Measurements from ENCODE around the gene P2RX4. TPM values are rescaled to one million over a fixed set of nuclear protein-coding genes. Genes with fewer than 3 reads are reported as not detected.
"Not testable (repeated sequence)": the region's sequence is repeated elsewhere in the genome, so short reads cannot be mapped to it uniquely, and the experiment has no call there.

The P2RX4 gene
- total RNA-seq, 1 donor from 2014 or later, result 55.8 TPM

DNA sequence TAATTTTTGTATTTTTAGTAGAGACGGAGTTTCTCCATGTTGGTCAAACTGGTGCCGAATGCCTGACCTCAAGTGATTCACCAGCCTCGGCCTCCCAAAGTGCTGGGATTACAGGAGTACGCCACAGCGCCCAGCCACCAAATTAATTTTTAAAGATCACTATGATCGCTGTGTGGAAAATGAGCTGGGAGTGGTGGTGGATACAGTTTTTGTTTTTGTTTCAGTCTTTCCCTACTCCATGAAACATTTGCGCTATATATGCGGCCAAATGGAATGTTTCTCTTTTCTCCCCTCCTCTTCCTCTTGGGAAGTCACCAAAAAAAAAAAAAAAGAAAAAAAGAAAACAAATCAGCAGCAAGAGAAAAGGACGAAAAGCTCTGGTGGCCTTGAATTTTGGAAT is 20.8 kb upstream of the P2RX4 start:
- no peak for ATAC-seq

GRCh38 chr12:121189619-121190155 is 20.2 kb upstream of the P2RX4 start:
- ATAC-seq (no peak), DNase-seq (no peak)
- Histone ChIP-seq H3K36me3 (no peaks in the 10 kb centered on the region), H3K9me3 (no peaks in the 10 kb centered on the region), H3K27me3 (no peaks in the 10 kb centered on the region), H3K4me1 (peaks cover 8% of the 10 kb centered on the region), H3K27ac (no peak overlapping the region), H3K4me3 (no peak overlapping the region)
- intact Hi-C loops (cut with DNase I), result no loop called here
- no peak for TF ChIP-seq CTCF (IDR thresholded peaks at IDR 0.05)

More for the DNA sequence above, 20.8 kb upstream of the P2RX4 start:
- no peak overlapping the region for H3K27ac ChIP-seq
- H3K4me1 ChIP-seq, result peaks cover 8% of the 10 kb centered on the region
- intact Hi-C loops (cut with DNase I), result no loop called here
- H3K27me3 ChIP-seq, result no peaks in the 10 kb centered on the region
- no peak overlapping the region for H3K4me3 ChIP-seq
- DNase-seq, result no peak
- no peak for TF ChIP-seq CTCF (IDR thresholded peaks at IDR 0.05)
- no peaks in the 10 kb centered on the region for H3K9me3 ChIP-seq
- H3K36me3 ChIP-seq, result no peaks in the 10 kb centered on the region

DNA sequence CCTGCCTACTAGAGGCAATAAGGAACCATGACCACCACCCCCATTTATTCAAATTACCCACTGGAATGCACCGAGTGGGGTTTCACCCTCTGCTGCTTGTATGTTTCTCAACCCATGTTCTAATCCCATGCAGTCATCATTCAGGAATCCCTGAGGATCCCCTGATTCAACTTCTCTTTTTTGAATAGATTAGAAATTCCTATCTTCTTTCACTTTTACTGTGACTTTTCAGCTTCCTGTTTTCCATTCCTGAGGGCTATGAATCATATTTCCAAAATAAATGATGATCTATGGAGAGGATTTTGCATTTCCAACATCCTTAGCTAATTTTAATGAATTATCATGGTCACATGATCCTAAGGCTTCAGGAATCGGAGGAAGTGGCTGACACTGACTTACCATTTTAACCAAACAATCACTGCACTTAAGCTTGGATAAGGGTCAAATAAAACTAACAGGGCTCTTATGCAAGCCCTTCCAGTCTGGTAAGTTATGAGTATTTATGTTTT is 19.4 kb upstream of the P2RX4 start:
- H3K9me3 ChIP-seq, result no peaks in the 10 kb centered on the region
- no peak for TF ChIP-seq CTCF (IDR thresholded peaks at IDR 0.05)
- no peak overlapping the region for H3K4me3 ChIP-seq
- H3K4me1 ChIP-seq, result peaks cover 8% of the 10 kb centered on the region
- no peaks in the 10 kb centered on the region for H3K27me3 ChIP-seq
- H3K27ac ChIP-seq, result peak overlapping the region; percentile 3
- intact Hi-C loops (cut with DNase I), result no loop called here
- ATAC-seq (peak; percentile 84), DNase-seq (no peak)
- H3K36me3 ChIP-seq, result no peaks in the 10 kb centered on the region

GRCh38 chr12:121191151-121191550 is 18.8 kb upstream of the P2RX4 start:
- DNase-seq, result no peak
- Histone ChIP-seq H3K4me3 (no peak overlapping the region), H3K27ac (peak overlapping the region; percentile 3), H3K36me3 (no peaks in the 10 kb centered on the region), H3K27me3 (no peaks in the 10 kb centered on the region), H3K4me1 (peaks cover 8% of the 10 kb centered on the region), H3K9me3 (no peaks in the 10 kb centered on the region)
- TF ChIP-seq CTCF (IDR thresholded peaks at IDR 0.05), result no peak
- ATAC-seq, result no peak
- intact Hi-C loops (cut with DNase I), result no loop called here

DNA sequence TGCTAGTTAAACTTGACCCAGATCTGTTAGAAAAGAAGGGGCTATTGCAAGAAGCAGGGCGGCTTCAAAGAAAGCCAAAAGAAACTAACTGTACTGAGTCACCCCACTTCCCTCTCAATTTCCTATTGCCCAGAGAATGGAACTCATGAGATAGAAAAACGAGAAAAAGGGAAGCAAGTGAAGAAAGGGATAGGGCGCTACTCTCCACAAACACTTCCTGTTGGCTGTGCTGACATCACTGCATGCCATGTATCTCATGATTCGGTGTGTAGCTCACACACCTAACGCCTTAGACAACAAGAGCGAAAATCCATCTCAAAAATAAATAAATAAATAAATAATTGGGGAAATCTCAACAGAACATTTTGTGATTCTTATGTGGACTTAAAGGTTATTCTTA is 13.0 kb upstream of the P2RX4 start:
- Histone ChIP-seq H3K36me3 (no peaks in the 10 kb centered on the region), H3K9me3 (no peaks in the 10 kb centered on the region), H3K4me3 (no peak overlapping the region), H3K27ac (no peak overlapping the region), H3K4me1 (no peaks in the 10 kb centered on the region), H3K27me3 (no peaks in the 10 kb centered on the region)
- no peak for TF ChIP-seq CTCF (IDR thresholded peaks at IDR 0.05)
- DNase-seq (no peak), ATAC-seq (peak; percentile 94)
- intact Hi-C loops (cut with DNase I), result no loop called here

GRCh38 chr12:121198949-121199348 is 11.0 kb upstream of the P2RX4 start:
- H3K4me3 ChIP-seq, result no peak overlapping the region

GRCh38 chr12:121201140-121201539 is 8.8 kb upstream of the P2RX4 start:
- DNase-seq; H3K4me3 ChIP-seq; H3K27ac ChIP-seq; intact Hi-C loops (cut with DNase I); H3K9me3 ChIP-seq; ATAC-seq; H3K27me3 ChIP-seq; H3K36me3 ChIP-seq; H3K4me1 ChIP-seq: not testable (repeated sequence)

More at GRCh38 chr12:121198949-121199348, 11.0 kb upstream of the P2RX4 start:
- TF ChIP-seq CTCF (IDR thresholded peaks at IDR 0.05), result no peak
- Histone ChIP-seq H3K27ac (no peak overlapping the region), H3K4me1 (no peaks in the 10 kb centered on the region), H3K9me3 (no peaks in the 10 kb centered on the region), H3K36me3 (no peaks in the 10 kb centered on the region), H3K27me3 (no peaks in the 10 kb centered on the region)
- ATAC-seq (no peak), DNase-seq (no peak)
- intact Hi-C loops (cut with DNase I), result no loop called here
